ENCODE measurements around the gene BEND7. TPM values are rescaled to one million over a fixed set of nuclear protein-coding genes. Genes with fewer than 3 reads are reported as not detected.
"Not testable (repeated sequence)": the region's sequence is repeated elsewhere in the genome, so short reads cannot be mapped to it uniquely, and the experiment has no call there.

The BEND7 gene
- 24.0 and 36.4 TPM in 2 replicates for total RNA-seq

GRCh38 chr10:13528875-13529713 lies at the start of gene BEND7:
Gene BEND7, minus strand, starts transcription at chr10:13529014. Its CDS starts 481 bp downstream, at chr10:13528533.
- no peak for DNase-seq (ENCODE audit: low read depth)

- no peak for DNase-seq (ENCODE audit: low read depth)
Measured at GRCh38 chr10:13573960-13574359, 45.1 kb upstream of the BEND7 start.

- DNase-seq (ENCODE audit: low read depth), result no peak
Measured at GRCh38 chr10:13571541-13571940, 42.7 kb upstream of the BEND7 start.

- DNase-seq (ENCODE audit: low read depth), result peak; percentile 42
Measured at GRCh38 chr10:13567030-13567429, 38.2 kb upstream of the BEND7 start.

GRCh38 chr10:13564576-13564975 lies 35.8 kb upstream of the BEND7 start:
- peak; percentile 2 for DNase-seq (ENCODE audit: low read depth)

GRCh38 chr10:13563481-13564445 lies 34.9 kb upstream of the BEND7 start:
- peak; percentile 98 for DNase-seq (ENCODE audit: low read depth)

- DNase-seq (ENCODE audit: low read depth), result peak; percentile 98
Measured at GRCh38 chr10:13560597-13560996, 31.8 kb upstream of the BEND7 start.

- peak; percentile 44 for DNase-seq (ENCODE audit: low read depth)
Measured at GRCh38 chr10:13559124-13559700, 30.4 kb upstream of the BEND7 start.

- peak; percentile 32 for DNase-seq (ENCODE audit: low read depth)
Measured at GRCh38 chr10:13555884-13556510, 27.2 kb upstream of the BEND7 start.

GRCh38 chr10:13550802-13551201 lies 22.0 kb upstream of the BEND7 start:
- no peak for DNase-seq (ENCODE audit: low read depth)

- DNase-seq (ENCODE audit: low read depth), result no peak
Measured at GRCh38 chr10:13542533-13542932, 13.7 kb upstream of the BEND7 start.

GRCh38 chr10:13537985-13538384 lies 9.2 kb upstream of the BEND7 start:
- not testable (repeated sequence) for DNase-seq (ENCODE audit: low read depth)

- peak; percentile 50 for DNase-seq (ENCODE audit: low read depth)
Measured at GRCh38 chr10:13536674-13537366, 8.0 kb upstream of the BEND7 start.

GRCh38 chr10:13535346-13535745 lies 6.5 kb upstream of the BEND7 start:
- no peak for DNase-seq (ENCODE audit: low read depth)

GRCh38 chr10:13529714-13529973 lies 830 bp upstream of the BEND7 start:
- no peak for DNase-seq (ENCODE audit: low read depth)

GRCh38 chr10:13528123-13528874 lies 515 bp downstream of the BEND7 start:
- no peak for DNase-seq (ENCODE audit: low read depth)

- DNase-seq (ENCODE audit: low read depth), result no peak
Measured at GRCh38 chr10:13527864-13528122, 1.0 kb downstream of the BEND7 start.

- peak; percentile 94 for DNase-seq (ENCODE audit: low read depth)
Measured at GRCh38 chr10:13526948-13527863, 1.6 kb downstream of the BEND7 start.

- DNase-seq (ENCODE audit: low read depth), result no peak
Measured at GRCh38 chr10:13525663-13526062, 3.2 kb downstream of the BEND7 start.

GRCh38 chr10:13521026-13521425 lies 7.8 kb downstream of the BEND7 start:
- DNase-seq (ENCODE audit: low read depth), result peak; percentile 34

All from renal cortical epithelial cell (primary cell).